Fibroblast of villous mesenchyme (primary cell): Measurements from ENCODE around the gene COL4A2. TPM values are rescaled to one million over a fixed set of nuclear protein-coding genes. Genes with fewer than 3 reads are reported as not detected.
A peak's percentile ranks its signal among the peaks of the same experiment; 100 is the strongest.
"Not testable (repeated sequence)": the region's sequence is repeated elsewhere in the genome, so short reads cannot be mapped to it uniquely, and the experiment has no call there.

Source experiments
- DNase-seq: peaks from one replicate; pipeline ENCODE4 v3.0.0-alpha.2; 2010; ENCODE audit warnings: low read depth
- H3K4me3 ChIP-seq: 2 replicates; pipeline ENCODE4 v1.5.1; 2011; ENCODE audit warnings: low read depth, mild to moderate bottlenecking, low read length
- CTCF ChIP-seq: IDR thresholded peaks from 2 replicates; pipeline ENCODE4 v1.5.1; 2012; ENCODE audit warnings: low read depth, mild to moderate bottlenecking, low read length; ENCODE audit not compliant: insufficient read depth
- total RNA-seq: library from RNA; depleted of rRNA; stranded (reverse); fragments of >200 nt; gene quantifications from 2 replicates; pipeline ENCODE4 v1.2.3, GENCODE V29; 2012

Gene COL4A2
- total RNA-seq, 1 donor: 756 TPM

GRCh38 chr13:110496281-110496680 lies 189.2 kb downstream of the COL4A2 start:
- no peak for TF ChIP-seq CTCF

GRCh38 chr13:110497003-110497402 lies 189.9 kb downstream of the COL4A2 start:
- no peak overlapping the region for H3K4me3 ChIP-seq
- no peak for DNase-seq
- no peak for TF ChIP-seq CTCF

More at GRCh38 chr13:110496281-110496680, 189.2 kb downstream of the COL4A2 start:
- H3K4me3 ChIP-seq: no peak overlapping the region
- DNase-seq: no peak

- H3K4me3 ChIP-seq, DNase-seq: not testable (repeated sequence)
These were observed 190.8 kb downstream of the COL4A2 start for GRCh38 chr13:110497896-110498295.

GRCh38 chr13:110498327-110498726 lies 191.2 kb downstream of the COL4A2 start:
- no peak overlapping the region for H3K4me3 ChIP-seq
- no peak for DNase-seq
- TF ChIP-seq CTCF: no peak

GRCh38 chr13:110498765-110499164 lies 191.7 kb downstream of the COL4A2 start:
- no peak overlapping the region for H3K4me3 ChIP-seq
- no peak for DNase-seq
- TF ChIP-seq CTCF: no peak

- H3K4me3 ChIP-seq: no peak overlapping the region
- peak; percentile 73 for DNase-seq
- no peak for TF ChIP-seq CTCF
These were observed 192.7 kb downstream of the COL4A2 start for GRCh38 chr13:110499621-110500281.

- DNase-seq: no peak
- H3K4me3 ChIP-seq: no peak overlapping the region
- TF ChIP-seq CTCF: no peak
These were observed 193.3 kb downstream of the COL4A2 start for GRCh38 chr13:110500341-110500740.
